Central memory CD8-positive, alpha-beta T cell (primary cell): ENCODE measurements around the gene ACSBG1.
A peak's percentile ranks its signal among the peaks of the same experiment; 100 is the strongest.

Source experiments
- ATAC-seq: fragments of 150-1000 bp; cut with Tn5 transposase; replicated peaks from 2 replicates; pipeline ENCODE4 v1.10.0; 2022; ENCODE audit warnings: mild to moderate bottlenecking, moderate FRiP score, moderate number of reproducible peaks; ENCODE audit not compliant: poor library complexity, severe bottlenecking; ENCODE audit errors: extremely low read depth
- DNase-seq, 2 donors: peaks; one replicate each; pipeline ENCODE4 v3.0.0; 2021; ENCODE audit warnings: low spot score in 2 of 2
- H3K27ac Mint-ChIP-seq: one replicate; pipeline ENCODE4 v1.8.0; 2022; ENCODE audit warnings: low read depth, mild to moderate bottlenecking, moderate library complexity, mixed read lengths
- H3K27me3 Mint-ChIP-seq: one replicate; pipeline ENCODE4 v1.8.0; 2022; ENCODE audit warnings: mixed read lengths
- H3K36me3 Mint-ChIP-seq: one replicate; pipeline ENCODE4 v1.8.0; 2022; ENCODE audit warnings: mild to moderate bottlenecking, moderate library complexity, mixed read lengths; ENCODE audit not compliant: insufficient read depth
- H3K4me1 Mint-ChIP-seq: one replicate; pipeline ENCODE4 v1.8.0; 2022; ENCODE audit warnings: mixed read lengths
- H3K4me3 Mint-ChIP-seq: one replicate; pipeline ENCODE4 v1.8.0; 2022; ENCODE audit warnings: mild to moderate bottlenecking, moderate library complexity, mixed read lengths
- H3K9me3 Mint-ChIP-seq: one replicate; pipeline ENCODE4 v1.8.0; 2022; ENCODE audit warnings: mixed read lengths

Gene ACSBG1

DNA sequence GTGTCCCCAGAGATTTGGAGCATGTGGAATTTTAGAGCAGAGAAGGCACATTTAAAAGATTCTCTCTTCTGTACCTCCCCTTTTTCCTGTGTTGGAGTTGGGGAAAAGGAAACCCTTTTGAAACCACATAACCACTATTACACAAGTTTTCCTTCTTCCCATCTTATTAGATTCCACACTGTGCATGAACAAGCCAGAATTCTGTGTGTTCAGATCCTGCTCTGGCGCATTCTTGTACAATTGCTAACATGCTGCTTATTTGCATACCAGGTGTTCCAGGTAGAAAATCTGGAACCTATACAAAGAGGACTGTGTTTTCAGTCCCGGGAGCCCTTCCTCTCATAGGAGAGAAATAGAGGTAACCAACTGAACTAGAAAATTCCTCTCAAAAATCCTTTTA is 100.6 kb downstream of the ACSBG1 start:
- DNase-seq (no peak), ATAC-seq (no peak)
- H3K4me3 Mint-ChIP-seq = no peak overlapping the region
- no peaks in the 10 kb centered on the region for H3K27me3 Mint-ChIP-seq
- H3K4me1 Mint-ChIP-seq = peaks cover 17% of the 10 kb centered on the region
- H3K27ac Mint-ChIP-seq = no peak overlapping the region
- H3K9me3 Mint-ChIP-seq = no peaks in the 10 kb centered on the region
- peaks cover 2% of the 10 kb centered on the region for H3K36me3 Mint-ChIP-seq

DNA sequence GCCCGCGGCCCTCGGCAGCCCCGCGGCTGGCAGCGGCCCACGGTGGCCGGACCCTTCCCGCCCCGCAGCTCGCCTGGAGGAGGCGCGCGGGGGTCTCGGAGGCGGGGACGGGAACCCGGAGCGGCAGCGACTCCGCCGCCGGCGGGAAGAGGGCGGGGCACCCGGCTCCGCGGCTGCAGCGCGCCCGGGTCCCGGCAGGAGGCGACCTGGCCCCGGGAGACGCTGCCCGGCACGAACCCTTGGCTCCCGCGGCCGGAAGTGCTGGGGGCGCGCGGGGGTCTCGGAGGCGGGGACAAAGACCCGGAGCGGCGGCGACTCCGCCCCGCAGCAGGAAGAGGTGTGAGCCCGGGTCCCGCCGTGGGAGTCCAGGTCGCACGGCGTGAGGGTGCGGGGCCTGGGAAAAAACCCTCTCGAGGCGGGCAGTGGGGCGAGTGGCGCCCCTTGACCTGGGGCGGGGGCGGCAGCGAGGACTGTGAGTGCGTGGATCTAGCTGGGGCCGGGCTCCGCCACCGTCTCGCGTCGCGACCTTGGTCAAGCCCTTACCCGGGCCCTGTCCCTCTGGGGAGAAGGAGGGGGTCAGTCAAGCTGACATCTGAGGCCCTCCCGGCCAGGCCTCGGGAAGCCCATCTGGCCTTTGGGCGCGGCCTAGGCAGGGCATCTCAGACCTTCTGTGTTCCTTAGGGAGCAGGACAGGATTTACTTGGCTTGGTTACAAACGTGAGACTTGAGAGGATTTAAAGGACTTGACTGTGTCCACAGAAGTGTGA is 102.9 kb downstream of the ACSBG1 start, which contains the start of gene CIB2:
CIB2 (minus strand) TSS at position 151 of the 767 bp plus-strand sequence. CDS start 230 bp downstream, outside the sequence.
- peak within 1 kb of the TSS; percentile 79 for H3K27ac Mint-ChIP-seq
- peaks cover 17% of the 10 kb centered on the region for H3K4me1 Mint-ChIP-seq
- peak; percentile 65 for ATAC-seq
- peaks cover 2% of the 10 kb centered on the region for H3K36me3 Mint-ChIP-seq
- no peaks in the 10 kb centered on the region for H3K9me3 Mint-ChIP-seq
- no peaks in the 10 kb centered on the region for H3K27me3 Mint-ChIP-seq
- DNase-seq = peak; percentile 61 to 71
- peak within 1 kb of the TSS; percentile 92 for H3K4me3 Mint-ChIP-seq

DNA sequence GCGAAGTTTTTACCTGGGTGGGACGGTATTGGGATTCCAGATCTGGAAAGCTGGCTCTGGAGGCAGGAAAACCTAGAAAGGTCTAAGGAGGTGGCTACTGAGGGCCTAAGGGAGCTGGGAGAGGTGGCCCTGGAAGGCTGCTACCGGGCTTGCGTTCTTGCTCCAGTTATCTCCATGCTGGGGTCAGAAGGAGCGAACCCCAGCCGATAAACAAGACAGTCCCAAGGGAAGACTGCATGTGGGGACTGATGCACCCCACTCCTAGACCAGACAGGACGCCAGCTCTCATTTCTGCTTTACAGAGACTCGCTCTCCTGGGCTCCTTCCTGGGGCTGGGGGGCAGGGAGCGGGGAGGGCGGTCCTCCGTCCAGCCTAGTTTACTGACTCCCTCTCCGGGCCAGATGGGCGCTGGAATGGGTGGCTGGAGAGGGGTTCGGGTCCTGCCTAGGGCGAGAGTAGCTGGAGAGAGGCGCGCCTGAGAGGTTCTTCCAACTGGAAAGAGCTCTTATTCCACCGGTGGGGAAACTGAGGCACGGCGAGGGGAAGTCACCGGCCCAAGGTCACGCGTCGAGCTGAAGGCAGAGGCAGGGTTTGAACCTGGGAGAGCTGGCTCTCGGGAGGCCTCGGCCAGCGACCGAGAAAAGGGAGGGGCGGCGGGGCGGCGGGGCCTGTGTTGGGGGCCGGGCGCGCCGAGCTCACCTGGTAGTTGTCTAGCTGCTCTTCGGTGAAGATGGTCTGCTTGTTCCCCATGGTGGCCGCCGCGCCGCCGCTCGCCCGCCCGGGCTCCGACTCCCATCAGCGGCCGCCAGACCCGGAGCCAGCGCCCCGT is 103.7 kb downstream of the ACSBG1 start:
- Mint-ChIP-seq H3K4me3 (peak overlapping the region; percentile 92), H3K9me3 (no peaks in the 10 kb centered on the region), H3K4me1 (peaks cover 17% of the 10 kb centered on the region), H3K27me3 (no peaks in the 10 kb centered on the region), H3K36me3 (peaks cover 2% of the 10 kb centered on the region), H3K27ac (peak overlapping the region; percentile 79)
- ATAC-seq (peak; percentile 53), DNase-seq (no peak)

DNA sequence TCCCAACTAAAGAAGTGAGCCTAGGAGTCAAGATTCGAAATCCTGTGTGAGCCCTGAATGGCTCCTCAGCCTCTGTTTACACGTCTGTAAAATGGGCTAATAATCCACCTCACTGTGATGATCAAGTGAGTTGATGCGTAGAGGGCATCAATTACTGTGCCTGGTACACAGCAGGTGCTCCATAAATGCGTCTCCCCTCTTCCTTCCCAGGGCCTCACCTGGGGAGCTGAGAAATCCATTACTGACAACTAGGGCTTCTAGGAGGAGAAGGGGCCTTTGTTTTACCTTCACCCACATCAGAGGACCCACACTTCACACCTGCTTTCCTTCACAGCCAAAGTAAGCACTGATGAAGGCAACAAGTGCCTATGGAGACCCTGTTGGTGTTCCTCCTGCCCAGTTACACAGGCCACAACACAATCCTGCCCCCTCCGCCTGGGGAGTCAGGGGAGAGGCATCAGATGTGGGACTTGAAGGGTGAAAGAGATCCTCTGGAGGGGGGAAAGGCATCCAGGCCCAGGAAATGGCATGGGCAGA is 104.5 kb downstream of the ACSBG1 start:
- Mint-ChIP-seq H3K4me1 (peaks cover 17% of the 10 kb centered on the region), H3K4me3 (peak overlapping the region; percentile 92), H3K36me3 (peaks cover 2% of the 10 kb centered on the region), H3K27ac (peak overlapping the region; percentile 79), H3K9me3 (no peaks in the 10 kb centered on the region), H3K27me3 (no peaks in the 10 kb centered on the region)
- no peak for DNase-seq
- no peak for ATAC-seq

DNA sequence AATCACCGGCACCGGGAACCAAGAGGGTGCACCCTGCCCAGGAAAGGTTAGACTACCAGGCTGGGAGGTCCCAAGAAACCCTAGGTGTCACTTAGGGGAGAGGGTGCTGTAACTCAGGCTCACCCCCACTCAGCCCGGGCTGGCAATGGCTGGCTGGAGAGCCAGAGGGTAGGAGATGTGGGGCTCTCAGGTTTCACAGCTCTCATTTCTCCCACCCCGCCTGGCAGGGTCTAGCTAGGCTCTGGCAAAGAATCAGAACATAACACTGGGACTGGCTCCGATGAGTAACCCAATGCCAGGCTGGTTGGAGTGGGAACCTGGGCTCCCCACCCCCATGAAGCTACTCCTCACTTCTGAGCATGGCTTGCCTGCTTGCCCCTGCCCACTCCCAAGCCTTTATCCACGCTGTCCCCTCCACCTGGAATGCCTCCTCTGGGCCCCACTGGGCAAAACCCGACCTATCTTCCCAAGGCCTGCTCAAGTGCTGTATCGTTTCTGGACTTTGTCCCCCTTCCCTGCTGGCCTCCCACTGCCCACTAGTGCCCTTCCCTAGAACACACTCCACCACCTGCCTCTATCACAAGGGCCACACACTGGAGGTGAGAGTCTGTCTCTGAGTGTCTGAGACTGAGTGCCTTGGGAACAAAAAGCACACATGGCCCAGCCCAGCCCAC is 105.2 kb downstream of the ACSBG1 start:
- no peak for ATAC-seq
- H3K27ac Mint-ChIP-seq = peak overlapping the region; percentile 79
- peaks cover 2% of the 10 kb centered on the region for H3K36me3 Mint-ChIP-seq
- H3K9me3 Mint-ChIP-seq = no peaks in the 10 kb centered on the region
- peaks cover 17% of the 10 kb centered on the region for H3K4me1 Mint-ChIP-seq
- H3K4me3 Mint-ChIP-seq = no peak overlapping the region
- DNase-seq = no peak
- H3K27me3 Mint-ChIP-seq = no peaks in the 10 kb centered on the region

DNA sequence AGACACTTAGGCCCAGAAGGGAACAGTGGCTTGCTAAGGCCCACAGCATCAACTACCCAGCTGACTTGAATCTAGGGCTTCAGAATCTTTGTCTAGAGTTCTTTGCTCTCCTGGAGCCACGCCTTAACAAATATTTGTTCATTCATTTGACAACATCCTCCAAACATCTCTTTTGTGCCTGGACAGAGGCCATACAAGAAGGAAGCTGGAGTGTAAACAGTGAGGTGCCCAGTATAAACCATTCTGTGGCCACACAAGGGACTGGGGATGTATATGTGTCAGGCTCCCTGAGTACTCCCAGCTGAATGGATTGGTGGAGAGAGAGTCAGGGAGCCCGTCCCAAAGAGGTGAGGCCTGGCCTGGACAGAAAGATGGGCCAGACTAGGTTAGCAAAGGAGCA is 106.5 kb downstream of the ACSBG1 start:
- no peak for DNase-seq
- Mint-ChIP-seq H3K4me3 (no peak overlapping the region), H3K36me3 (peaks cover 2% of the 10 kb centered on the region), H3K9me3 (no peaks in the 10 kb centered on the region), H3K27me3 (no peaks in the 10 kb centered on the region), H3K27ac (peak overlapping the region; percentile 3), H3K4me1 (peaks cover 17% of the 10 kb centered on the region)
- ATAC-seq = no peak

DNA sequence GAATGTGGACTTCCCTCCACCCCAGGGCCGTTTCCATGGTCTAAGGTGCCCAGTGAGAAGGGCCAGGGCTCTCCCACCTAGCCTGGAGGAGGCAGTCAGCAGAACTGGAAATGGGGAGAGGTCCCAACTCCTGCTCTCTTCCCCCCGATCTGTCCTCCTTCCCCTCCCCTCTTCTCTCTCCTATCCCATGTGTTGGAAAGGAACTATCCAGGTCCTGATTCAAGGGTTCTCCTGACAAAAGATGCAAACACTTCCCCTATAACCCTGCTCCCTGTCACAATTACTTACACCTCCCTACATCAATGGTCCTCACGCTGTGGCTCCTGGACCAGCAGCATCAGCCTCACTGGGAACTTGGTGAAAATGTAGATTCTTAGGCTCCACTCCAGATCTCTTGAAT is 109.1 kb downstream of the ACSBG1 start:
- no peaks in the 10 kb centered on the region for H3K27me3 Mint-ChIP-seq
- DNase-seq (no peak), ATAC-seq (no peak)
- no peak overlapping the region for H3K27ac Mint-ChIP-seq
- peaks cover 1% of the 10 kb centered on the region for H3K36me3 Mint-ChIP-seq
- H3K9me3 Mint-ChIP-seq = no peaks in the 10 kb centered on the region
- H3K4me1 Mint-ChIP-seq = peaks cover 5% of the 10 kb centered on the region
- H3K4me3 Mint-ChIP-seq = no peak overlapping the region

DNA sequence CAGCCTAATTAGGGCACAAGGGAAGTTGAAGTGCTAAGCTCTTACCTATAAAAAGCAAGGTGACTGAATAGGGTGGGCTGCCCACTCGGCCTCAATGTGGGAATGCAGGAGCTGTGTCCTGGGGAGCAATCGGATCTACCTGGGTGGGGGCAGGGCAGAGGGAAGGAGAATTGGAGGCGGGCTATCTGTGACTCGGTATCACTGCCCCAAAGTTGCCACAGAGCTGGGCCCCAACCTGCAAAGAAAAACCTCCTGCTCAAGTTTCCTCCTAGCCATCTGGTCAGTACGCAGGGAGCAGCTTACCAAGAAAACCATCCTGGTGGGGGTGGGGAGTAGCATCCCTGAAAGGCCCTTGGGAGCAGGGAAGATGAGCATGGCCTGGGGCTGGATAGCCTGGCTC is 113.8 kb downstream of the ACSBG1 start:
- H3K36me3 Mint-ChIP-seq = no peaks in the 10 kb centered on the region

More for the DNA sequence above, 113.8 kb downstream of the ACSBG1 start:
- Mint-ChIP-seq H3K27ac (no peak overlapping the region), H3K27me3 (no peaks in the 10 kb centered on the region), H3K9me3 (no peaks in the 10 kb centered on the region), H3K4me1 (no peaks in the 10 kb centered on the region), H3K4me3 (no peak overlapping the region)
- no peak for DNase-seq
- no peak for ATAC-seq
